ENCODE results near the gene PHF2.

- TF ChIP-seq CTCF (conservative IDR thresholded peaks at IDR 0.05): no peak
- no peak for TF ChIP-seq EZH2 (IDR thresholded peaks at IDR 0.05; ENCODE audit: low read depth)
Observed at GRCh38 chr9:93646640-93647178, 70.3 kb downstream of the PHF2 start.
